ENCODE results near the gene DIP2B. TPM values are rescaled to one million over a fixed set of nuclear protein-coding genes. Genes with fewer than 3 reads are reported as not detected.

Gene DIP2B
- total and polyA plus RNA-seq, 2 of the 13 experiments (the other 11 are each of a cell fraction or from before 2014, with no cell fraction given) = 32.1 to 35.8 TPM

GRCh38 chr12:50488801-50489200, 16.0 kb upstream of the DIP2B start:
- TF ChIP-seq SMARCC2 (IDR thresholded peaks at IDR 0.05) = no peak
- TF ChIP-seq MAZ (IDR thresholded peaks at IDR 0.05; ENCODE audit: borderline replicate concordance, low read depth, low read length) = no peak
- TF ChIP-seq MAZ (CRISPR knock-in tag; IDR thresholded peaks at IDR 0.05; ENCODE audit: low read depth) = no peak
- TF ChIP-seq RNF2 (conservative IDR thresholded peaks at IDR 0.05; ENCODE audit: low read depth) = no peak
- no peak for TF ChIP-seq SIN3B (IDR thresholded peaks at IDR 0.05; ENCODE audit: low read length)
- TF ChIP-seq SCMH1 (CRISPR knock-in tag; IDR thresholded peaks at IDR 0.05; ENCODE audit: borderline replicate concordance) = no peak
- TF ChIP-seq POLR2G (IDR thresholded peaks at IDR 0.05; ENCODE audit: low read depth, low read length) = no peak
- TF ChIP-seq ZNF225 (CRISPR knock-in tag; IDR thresholded peaks at IDR 0.05) = no peak
- TF ChIP-seq NFKB2 (CRISPR knock-in tag; IDR thresholded peaks at IDR 0.05; ENCODE audit: borderline replicate concordance) = no peak
- no peak for TF ChIP-seq NFRKB (IDR thresholded peaks at IDR 0.05)
- TF ChIP-seq NFYB (CRISPR knock-in tag; IDR thresholded peaks at IDR 0.05) = no peak
- TF ChIP-seq POGZ (CRISPR knock-in tag; IDR thresholded peaks at IDR 0.05) = no peak
- TF ChIP-seq ZNF713 (CRISPR knock-in tag; IDR thresholded peaks at IDR 0.05) = no peak
- BruUV-seq (replicated peaks) = no TSS peak
- DNase-seq (ENCODE audit: low spot score) (no peak), ATAC-seq (peak; percentile 19; the same call in 1 of the 3 replicates), FAIRE-seq (no peak)
- Histone ChIP-seq H3K4me2 (ENCODE audit: low read depth, low read length) (no peak overlapping the region), H3K4me1 (ENCODE audit: insufficient read depth, low read length) (no peaks in the 10 kb centered on the region), H3K27me3 (ENCODE audit: control insufficient read depth in 1 of 2, insufficient read depth in 2 of 2, low read length in 2 of 2) (no peaks in the 10 kb centered on the region), H3K36me3 (replicated peaks in 1 of 2; ENCODE audit: control insufficient read depth in 1 of 2, insufficient read depth in 2 of 2, low read length in 2 of 2) (no peaks in the 10 kb centered on the region), H3K9me3 (ENCODE audit: low read length) (peaks cover 25% of the 10 kb centered on the region), H3K9ac (ENCODE audit: insufficient read depth, low read depth, low read length) (no peak overlapping the region), H3K4me3 (replicated peaks in 1 of 3; ENCODE audit: insufficient read depth in 1 of 3, low read depth in 2 of 3, low read length in 3 of 3) (no peak overlapping the region), H3K79me2 (ENCODE audit: insufficient read depth, low read length) (no peaks in the 10 kb centered on the region), H3K27ac (ENCODE audit: extremely low read length, insufficient read depth, low read length) (no peak overlapping the region), H4K20me1 (ENCODE audit: insufficient read depth, low read length) (no peaks in the 10 kb centered on the region), H2AFZ (ENCODE audit: low read length) (no peak overlapping the region)
- in situ Hi-C loops (cut with HindIII; ENCODE audit: extremely low pct_ligation_motif_present, low pct_unique_long_range_greater_than_20kb) = no loop called here
- POLR2A ChIA-PET = no interaction called here
- intact Hi-C loops (cut with micrococcal nuclease; ENCODE audit: unreplicated experiment) = no loop called here
- CTCF ChIA-PET (ENCODE audit: low intra/inter-chr PET ratio, low total read pairs) = no interaction called here
- 71% methylated on average over 5 of the region's 5 CpGs for WGBS (ENCODE audit: low lambda C conversion rate)
